ENCODE results near the gene LRP8.

GRCh38 chr1:53361541-53361961, 33.7 kb upstream of the LRP8 start:
- no peak for TF ChIP-seq CTCF (IDR thresholded peaks at IDR 0.05)
- no peak for TF ChIP-seq POLR2A (IDR thresholded peaks at IDR 0.05)
